Loucy (cell line): Measurements from ENCODE around the gene FUBP1.

ENCODE experiments used
- H2AFZ ChIP-seq: fragments of 200-600 bp; sonication (generic); 2 replicates; pipeline ENCODE4 v1.6.0; 2016; ENCODE audit warnings: antibody characterized with exemption, mild to moderate bottlenecking, low read length, moderate library complexity
- H3F3A ChIP-seq: fragments of 200-600 bp; 2 replicates; pipeline ENCODE4 v1.6.0; 2016; ENCODE audit warnings: antibody characterized with exemption, low read depth, mild to moderate bottlenecking
- H3K27me3 ChIP-seq: fragments of 200-600 bp; sonication (generic); 2 replicates; pipeline ENCODE4 v1.6.1; 2014; ENCODE audit warnings: low read length, mild to moderate bottlenecking; ENCODE audit not compliant: insufficient read depth, poor library complexity, severe bottlenecking
- H3K36me3 ChIP-seq: fragments of 200-600 bp; sonication (generic); 2 replicates; pipeline ENCODE4 v1.6.1; 2016; ENCODE audit warnings: low read length; ENCODE audit not compliant: insufficient read depth
- H3K4me1 ChIP-seq: fragments of 200-600 bp; sonication (generic); 2 replicates; pipeline ENCODE4 v1.5.1; 2014; ENCODE audit warnings: low read length, mild to moderate bottlenecking; ENCODE audit not compliant: insufficient read depth, poor library complexity, severe bottlenecking
- H3K4me2 ChIP-seq: fragments of 200-600 bp; sonication (generic); 2 replicates; pipeline ENCODE4 v1.6.0; 2014; ENCODE audit warnings: antibody characterized with exemption, low read length, low read depth, mild to moderate bottlenecking; ENCODE audit not compliant: poor library complexity, severe bottlenecking
- H3K4me3 ChIP-seq: fragments of 200-600 bp; sonication (generic); 2 replicates; pipeline ENCODE4 v1.5.1; 2014; ENCODE audit warnings: low read length, mild to moderate bottlenecking, mixed read lengths; ENCODE audit not compliant: poor library complexity, severe bottlenecking
- H3K79me2 ChIP-seq: fragments of 200-600 bp; sonication (generic); 2 replicates; pipeline ENCODE4 v1.6.1; 2014; ENCODE audit warnings: low read length; ENCODE audit not compliant: insufficient read depth
- H3K9ac ChIP-seq: fragments of 200-600 bp; sonication (generic); 2 replicates; pipeline ENCODE4 v1.6.0; 2014; ENCODE audit warnings: mild to moderate bottlenecking, low read depth, low read length, moderate library complexity; ENCODE audit not compliant: poor library complexity, severe bottlenecking
- H3K9me2 ChIP-seq: fragments of 200-600 bp; sonication (generic); replicated peaks from 2 replicates; pipeline ENCODE4 v1.6.1; 2016; ENCODE audit warnings: low read depth, low read length, mixed read lengths
- H3K9me3 ChIP-seq: fragments of 200-600 bp; sonication (generic); 2 replicates; pipeline ENCODE4 v1.6.1; 2014; ENCODE audit warnings: mild to moderate bottlenecking, antibody characterized with exemption, low read length, low read depth; ENCODE audit not compliant: insufficient read depth
- H4K20me1 ChIP-seq: fragments of 200-600 bp; sonication (generic); 2 replicates; pipeline ENCODE4 v1.6.0; 2014; ENCODE audit warnings: antibody characterized with exemption, low read length, mild to moderate bottlenecking; ENCODE audit not compliant: insufficient read depth, poor library complexity, severe bottlenecking
- EZH2phosphoT487 ChIP-seq: fragments of 200-600 bp; IDR thresholded peaks from 2 replicates; pipeline ENCODE4 v1.6.1; 2018; ENCODE audit warnings: antibody characterized with exemption, mild to moderate bottlenecking, moderate library complexity, borderline replicate concordance
- TF ChIP-seq, protein P1 (sequence below): fragments of 200-600 bp; sonication (generic); conservative IDR thresholded peaks from 2 replicates; pipeline ENCODE4 v1.5.1; 2014; ENCODE audit warnings: mild to moderate bottlenecking, antibody characterized with exemption, low read length

FUBP1 gene

GRCh38 chr1:77958391-77958790 lies 20.5 kb downstream of the FUBP1 start:
- no peak overlapping the region for H2AFZ ChIP-seq
- no peak overlapping the region for H3K9ac ChIP-seq
- no peak for TF ChIP-seq EZH2phosphoT487
- TF ChIP-seq, protein P1, sequence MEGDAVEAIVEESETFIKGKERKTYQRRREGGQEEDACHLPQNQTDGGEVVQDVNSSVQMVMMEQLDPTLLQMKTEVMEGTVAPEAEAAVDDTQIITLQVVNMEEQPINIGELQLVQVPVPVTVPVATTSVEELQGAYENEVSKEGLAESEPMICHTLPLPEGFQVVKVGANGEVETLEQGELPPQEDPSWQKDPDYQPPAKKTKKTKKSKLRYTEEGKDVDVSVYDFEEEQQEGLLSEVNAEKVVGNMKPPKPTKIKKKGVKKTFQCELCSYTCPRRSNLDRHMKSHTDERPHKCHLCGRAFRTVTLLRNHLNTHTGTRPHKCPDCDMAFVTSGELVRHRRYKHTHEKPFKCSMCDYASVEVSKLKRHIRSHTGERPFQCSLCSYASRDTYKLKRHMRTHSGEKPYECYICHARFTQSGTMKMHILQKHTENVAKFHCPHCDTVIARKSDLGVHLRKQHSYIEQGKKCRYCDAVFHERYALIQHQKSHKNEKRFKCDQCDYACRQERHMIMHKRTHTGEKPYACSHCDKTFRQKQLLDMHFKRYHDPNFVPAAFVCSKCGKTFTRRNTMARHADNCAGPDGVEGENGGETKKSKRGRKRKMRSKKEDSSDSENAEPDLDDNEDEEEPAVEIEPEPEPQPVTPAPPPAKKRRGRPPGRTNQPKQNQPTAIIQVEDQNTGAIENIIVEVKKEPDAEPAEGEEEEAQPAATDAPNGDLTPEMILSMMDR, result no peak
- peaks cover 40% of the 10 kb centered on the region for H3K79me2 ChIP-seq
- H4K20me1 ChIP-seq, result peaks cover 79% of the 10 kb centered on the region
- H3K27me3 ChIP-seq, result no peaks in the 10 kb centered on the region
- H3K4me1 ChIP-seq, result no peaks in the 10 kb centered on the region
- H3K9me2 ChIP-seq, result no peaks in the 10 kb centered on the region
- peaks cover 100% of the 10 kb centered on the region for H3K36me3 ChIP-seq
- no peaks in the 10 kb centered on the region for H3K9me3 ChIP-seq
- H3K4me3 ChIP-seq, result no peak overlapping the region
- H3K4me2 ChIP-seq, result no peak overlapping the region
- no peaks in the 10 kb centered on the region for H3F3A ChIP-seq

DNA sequence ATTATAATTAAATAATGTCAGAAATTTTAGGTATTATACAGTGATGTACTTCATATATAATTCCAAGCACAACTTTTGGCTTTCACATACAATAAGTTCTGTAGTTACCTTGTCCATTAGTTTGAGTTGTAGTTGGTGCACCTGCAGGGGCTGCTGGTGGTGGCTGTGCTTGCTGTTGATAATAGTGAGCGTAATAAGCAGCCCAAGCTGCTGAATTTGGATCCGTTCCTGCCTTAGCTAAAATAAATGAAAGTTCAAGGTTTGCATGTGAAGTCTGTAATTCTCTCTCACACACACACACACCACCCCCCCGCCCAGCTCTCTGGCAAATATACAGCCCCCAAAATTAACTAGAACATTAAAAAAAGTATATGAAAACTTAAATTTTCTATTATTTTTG lies 22.4 kb downstream of the FUBP1 start:
- TF ChIP-seq, protein P1, result no peak
- no peak for TF ChIP-seq EZH2phosphoT487
- Histone ChIP-seq H3K9me3 (no peaks in the 10 kb centered on the region), H3F3A (no peaks in the 10 kb centered on the region), H2AFZ (no peak overlapping the region), H3K4me2 (no peak overlapping the region), H4K20me1 (peaks cover 73% of the 10 kb centered on the region), H3K4me1 (no peaks in the 10 kb centered on the region), H3K4me3 (no peak overlapping the region), H3K27me3 (no peaks in the 10 kb centered on the region), H3K9ac (no peak overlapping the region), H3K79me2 (peaks cover 35% of the 10 kb centered on the region), H3K9me2 (no peaks in the 10 kb centered on the region), H3K36me3 (peaks cover 99% of the 10 kb centered on the region)

DNA sequence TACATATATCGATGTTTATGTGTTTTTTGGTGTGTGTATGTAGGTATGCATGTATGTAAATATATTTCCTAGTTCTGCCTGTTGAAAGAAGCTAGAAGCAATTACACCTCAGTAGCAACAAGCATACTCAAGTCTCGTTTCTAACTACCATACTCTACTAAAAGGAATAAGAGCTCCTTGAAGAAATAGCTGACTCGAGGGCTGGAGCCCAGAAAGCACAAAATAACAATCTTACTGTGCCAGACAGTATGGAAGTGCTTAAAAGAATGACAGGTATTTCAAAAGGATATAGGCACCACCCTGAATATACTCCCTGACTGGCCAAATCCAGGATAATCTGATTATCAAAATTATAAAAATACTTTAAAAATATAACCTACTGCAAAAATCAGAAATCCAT lies 23.2 kb downstream of the FUBP1 start:
- Histone ChIP-seq H3K4me3 (no peak overlapping the region), H3K4me1 (no peaks in the 10 kb centered on the region), H3K79me2 (peaks cover 27% of the 10 kb centered on the region), H3F3A (no peaks in the 10 kb centered on the region), H3K9ac (no peak overlapping the region), H3K27me3 (no peaks in the 10 kb centered on the region), H2AFZ (no peak overlapping the region), H4K20me1 (peaks cover 70% of the 10 kb centered on the region), H3K9me2 (no peaks in the 10 kb centered on the region), H3K9me3 (no peaks in the 10 kb centered on the region), H3K4me2 (no peak overlapping the region), H3K36me3 (peaks cover 99% of the 10 kb centered on the region)
- TF ChIP-seq, protein P1, result no peak
- no peak for TF ChIP-seq EZH2phosphoT487
